ENCODE measurements around the gene DNAJA3.

DNA sequence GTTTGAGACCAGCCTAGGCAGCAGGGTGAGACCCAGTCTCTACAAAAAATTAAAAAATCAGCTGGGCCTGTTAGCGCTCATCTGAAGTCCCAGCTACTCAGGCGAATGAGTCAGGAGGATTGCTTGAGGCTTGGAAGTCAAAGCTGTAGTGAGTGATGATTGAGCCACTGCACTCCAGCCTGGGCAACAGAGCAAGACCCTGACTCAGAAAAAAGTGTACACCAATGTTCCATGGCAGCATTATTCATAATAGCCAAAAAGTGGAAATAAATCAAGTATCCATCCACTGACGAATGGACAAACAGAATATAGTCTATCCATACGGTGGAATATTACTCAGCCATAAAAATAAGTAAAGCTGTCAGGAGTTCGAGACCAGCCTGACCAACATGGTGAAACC lies 46.2 kb downstream of the DNAJA3 start:
- TF ChIP-seq, protein P1, sequence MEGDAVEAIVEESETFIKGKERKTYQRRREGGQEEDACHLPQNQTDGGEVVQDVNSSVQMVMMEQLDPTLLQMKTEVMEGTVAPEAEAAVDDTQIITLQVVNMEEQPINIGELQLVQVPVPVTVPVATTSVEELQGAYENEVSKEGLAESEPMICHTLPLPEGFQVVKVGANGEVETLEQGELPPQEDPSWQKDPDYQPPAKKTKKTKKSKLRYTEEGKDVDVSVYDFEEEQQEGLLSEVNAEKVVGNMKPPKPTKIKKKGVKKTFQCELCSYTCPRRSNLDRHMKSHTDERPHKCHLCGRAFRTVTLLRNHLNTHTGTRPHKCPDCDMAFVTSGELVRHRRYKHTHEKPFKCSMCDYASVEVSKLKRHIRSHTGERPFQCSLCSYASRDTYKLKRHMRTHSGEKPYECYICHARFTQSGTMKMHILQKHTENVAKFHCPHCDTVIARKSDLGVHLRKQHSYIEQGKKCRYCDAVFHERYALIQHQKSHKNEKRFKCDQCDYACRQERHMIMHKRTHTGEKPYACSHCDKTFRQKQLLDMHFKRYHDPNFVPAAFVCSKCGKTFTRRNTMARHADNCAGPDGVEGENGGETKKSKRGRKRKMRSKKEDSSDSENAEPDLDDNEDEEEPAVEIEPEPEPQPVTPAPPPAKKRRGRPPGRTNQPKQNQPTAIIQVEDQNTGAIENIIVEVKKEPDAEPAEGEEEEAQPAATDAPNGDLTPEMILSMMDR (IDR thresholded peaks at IDR 0.05; ENCODE audit: insufficient read depth, low read length, poor library complexity, severe bottlenecking) = no peak
- no peak for TF ChIP-seq EZH2phosphoT487 (conservative IDR thresholded peaks at IDR 0.05; ENCODE audit: low read length)
